Thymus (tissue), 11 donors: ENCODE data around the gene TBC1D7. TPM values are rescaled to one million over a fixed set of nuclear protein-coding genes. Genes with fewer than 3 reads are reported as not detected.
"Not testable (repeated sequence)": the region's sequence is repeated elsewhere in the genome, so short reads cannot be mapped to it uniquely, and the experiment has no call there.

Source experiments
- DNase-seq, 9 donors: peaks; one replicate each; pipeline ENCODE4 v3.0.0-alpha.2; 2013; ENCODE audit warnings: low spot score in 9 of 9, low read depth in 6 of 9, missing footprints in 1 of 9
- H3K27ac ChIP-seq, 2 donors: one replicate each; pipeline ENCODE4 v1.5.1; 2013; ENCODE audit warnings: control low read depth in 1 of 2, low read depth in 1 of 2, low read length in 1 of 2, mild to moderate bottlenecking in 1 of 2, moderate library complexity in 1 of 2
- H3K27me3 ChIP-seq, 2 donors: one replicate each; pipeline ENCODE4 v1.5.1; 2013; ENCODE audit warnings: low read length in 1 of 2; ENCODE audit not compliant: control insufficient read depth in 2 of 2, insufficient read depth in 1 of 2
- H3K36me3 ChIP-seq, 2 donors: one replicate each; pipeline ENCODE4 v1.5.1; 2013; ENCODE audit warnings: low read length in 1 of 2, mild to moderate bottlenecking in 1 of 2, moderate library complexity in 1 of 2; ENCODE audit not compliant: control insufficient read depth in 2 of 2, insufficient read depth in 2 of 2
- H3K4me1 ChIP-seq, 2 donors: one replicate each; pipeline ENCODE4 v1.5.1; 2013; ENCODE audit warnings: low read length in 2 of 2; ENCODE audit not compliant: control insufficient read depth in 2 of 2, insufficient read depth in 2 of 2
- H3K4me3 ChIP-seq, 2 donors: one replicate each; pipeline ENCODE4 v1.5.1; 2013; ENCODE audit warnings: low read length in 2 of 2, control low read depth in 1 of 2, mild to moderate bottlenecking in 1 of 2
- H3K9me3 ChIP-seq, 2 donors: one replicate each; pipeline ENCODE4 v1.5.1; 2013; ENCODE audit warnings: low read length in 1 of 2, mild to moderate bottlenecking in 1 of 2; ENCODE audit not compliant: control insufficient read depth in 2 of 2, insufficient read depth in 1 of 2
- WGBS: extraction: QIAGEN DNeasy Blood & Tissue Kit; methylation state at CpG from one replicate; pipeline ENCODE4 v1.1.7; 2013; 5-methylcytosine and 5-hydroxymethylcytosine counted together
- polyA plus RNA-seq: library from polyadenylated mRNA; stranded (reverse); fragments of 200-250 nt; gene quantifications from one replicate; pipeline ENCODE4 v1.2.3, GENCODE V29; 2013
- total RNA-seq: library from RNA; stranded (reverse); fragments of 120-200 nt; gene quantifications from one replicate; pipeline ENCODE4 v1.2.4, GENCODE V29; 2013
- donor health status: healthy.

The TBC1D7 gene
- total and polyA plus RNA-seq, 2 donors: 17.1 to 20.6 TPM

DNA sequence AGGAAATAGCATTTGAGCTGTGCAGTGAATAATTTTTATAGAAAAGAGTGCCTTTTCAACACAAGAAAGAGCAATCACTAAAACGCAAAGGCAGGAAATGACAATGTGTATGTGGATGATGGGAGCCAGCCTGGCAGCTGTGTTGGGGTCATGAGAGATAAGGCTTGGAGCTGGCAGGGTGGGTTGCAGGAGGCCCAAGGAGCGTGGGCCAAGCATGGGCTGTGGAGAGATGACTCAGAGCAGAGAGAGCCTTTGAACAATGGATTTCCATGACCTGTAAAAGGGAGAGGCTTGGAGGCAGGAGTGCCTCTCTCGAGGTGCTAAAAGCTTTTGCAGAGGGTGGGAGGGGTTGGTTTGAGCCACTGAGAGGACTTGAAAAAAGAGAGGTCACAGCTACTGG lies 6.6 kb upstream of the TBC1D7 start:
- no peaks in the 10 kb centered on the region for H3K9me3 ChIP-seq
- H3K4me3 ChIP-seq: no peak overlapping the region
- DNase-seq: no peak
- H3K4me1 ChIP-seq: peaks cover 0 to 9% of the 10 kb centered on the region in 2 donors
- H3K36me3 ChIP-seq: no peaks in the 10 kb centered on the region
- H3K27ac ChIP-seq: no peak overlapping the region
- no peaks in the 10 kb centered on the region for H3K27me3 ChIP-seq
- 36% methylated on average over 3 of the region's 3 CpGs for WGBS

DNA sequence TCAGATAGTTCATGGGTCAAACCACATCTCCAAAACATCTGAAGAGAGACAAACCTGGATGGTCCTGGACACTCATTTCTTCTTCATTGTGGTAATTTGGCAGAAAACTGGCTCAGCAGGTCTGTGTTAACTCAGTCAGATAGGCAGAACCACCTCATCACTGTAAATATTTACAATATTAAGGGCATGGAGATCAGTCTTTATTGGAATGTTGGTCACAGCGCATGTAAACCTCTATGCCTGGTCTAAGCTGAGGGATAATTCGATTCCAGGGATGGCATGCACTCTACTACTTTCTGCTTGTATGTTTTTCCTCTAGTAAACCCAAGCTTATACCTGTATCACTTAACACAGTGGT lies 4.0 kb upstream of the TBC1D7 start:
- no peak for DNase-seq
- no peaks in the 10 kb centered on the region for H3K9me3 ChIP-seq
- no peak overlapping the region for H3K4me3 ChIP-seq
- H3K27me3 ChIP-seq: no peaks in the 10 kb centered on the region
- 93% methylated on average over 2 of the region's 2 CpGs for WGBS
- H3K4me1 ChIP-seq: peaks cover 11 to 16% of the 10 kb centered on the region in 2 donors
- H3K36me3 ChIP-seq: no peaks in the 10 kb centered on the region
- no peak overlapping the region for H3K27ac ChIP-seq

- peaks cover 11 to 14% of the 10 kb centered on the region in 2 donors for H3K4me1 ChIP-seq
- DNase-seq: peak in 4 of 9 donors; percentile 16 to 66 (median 38)
- H3K9me3 ChIP-seq: no peaks in the 10 kb centered on the region
- H3K4me3 ChIP-seq: no peak overlapping the region
- 78% methylated on average over 13 of the region's 13 CpGs for WGBS
- no peak overlapping the region for H3K27ac ChIP-seq
- no peaks in the 10 kb centered on the region for H3K27me3 ChIP-seq
- H3K36me3 ChIP-seq: no peaks in the 10 kb centered on the region
Observed at GRCh38 chr6:13331516-13332348, 3.4 kb upstream of the TBC1D7 start.

DNA sequence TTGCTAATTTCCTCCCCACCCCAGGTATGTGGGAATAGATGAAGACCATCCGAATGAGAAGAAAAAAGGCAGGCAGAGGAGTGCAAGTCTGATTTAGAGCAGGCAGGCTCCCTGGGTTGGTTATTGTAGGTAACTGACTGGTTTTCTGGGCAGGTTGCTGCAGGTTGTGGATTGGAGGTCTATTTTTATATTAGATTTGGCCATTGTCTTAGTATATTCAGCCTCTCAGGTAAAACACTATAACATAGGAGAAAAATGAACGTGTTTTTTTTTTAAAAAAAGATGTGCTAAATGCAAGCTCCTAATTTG lies 492 bp upstream of the TBC1D7 start:
- H3K36me3 ChIP-seq: peaks cover 5 to 11% of the 10 kb centered on the region in 2 donors

DNA sequence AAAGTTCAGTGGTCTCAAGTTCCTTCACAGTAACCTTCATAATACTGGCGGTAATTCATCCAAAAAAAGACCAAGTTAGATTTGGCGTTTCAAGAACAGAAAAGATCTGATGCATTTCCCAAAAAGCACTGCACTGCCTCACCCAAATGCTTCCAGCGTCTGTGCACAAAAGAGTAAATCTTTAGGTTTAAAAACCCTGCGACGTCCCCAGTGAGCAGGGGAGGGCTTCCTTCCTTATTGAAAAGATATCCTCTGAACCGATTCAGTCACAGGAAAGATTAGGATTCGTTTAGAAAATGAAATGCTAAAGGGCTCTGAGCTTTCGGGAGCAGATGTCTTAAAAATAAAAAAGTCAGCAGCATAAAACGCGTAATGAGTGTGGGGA lies 654 bp downstream of the TBC1D7 start:
- under 1% methylated on average over 10 of the region's 10 CpGs for WGBS
- Histone ChIP-seq H3K4me1 (peaks cover 7 to 11% of the 10 kb centered on the region in 2 donors), H3K27ac (peak overlapping the region; percentile 88 to 96), H3K36me3 (peaks cover 11 to 14% of the 10 kb centered on the region in 2 donors), H3K9me3 (no peaks in the 10 kb centered on the region), H3K27me3 (no peaks in the 10 kb centered on the region), H3K4me3 (peak overlapping the region; percentile 84 to 99)
- DNase-seq: peak in 2 of 9 donors; percentile 17 to 19

More for the DNA sequence above, 492 bp upstream of the TBC1D7 start:
- WGBS: 1% methylated on average over 2 of the region's 2 CpGs
- Histone ChIP-seq H3K4me3 (peak overlapping the region; percentile 84 to 99), H3K27ac (peak overlapping the region; percentile 75 to 96), H3K4me1 (peaks cover 7 to 11% of the 10 kb centered on the region in 2 donors), H3K9me3 (no peaks in the 10 kb centered on the region), H3K27me3 (no peaks in the 10 kb centered on the region)
- no peak for DNase-seq

GRCh38 chr6:13326031-13326586 lies 2.2 kb downstream of the TBC1D7 start:
- H3K36me3 ChIP-seq: peaks cover 22 to 23% of the 10 kb centered on the region in 2 donors
- WGBS: 97% methylated on average over 3 of the region's 3 CpGs

DNA sequence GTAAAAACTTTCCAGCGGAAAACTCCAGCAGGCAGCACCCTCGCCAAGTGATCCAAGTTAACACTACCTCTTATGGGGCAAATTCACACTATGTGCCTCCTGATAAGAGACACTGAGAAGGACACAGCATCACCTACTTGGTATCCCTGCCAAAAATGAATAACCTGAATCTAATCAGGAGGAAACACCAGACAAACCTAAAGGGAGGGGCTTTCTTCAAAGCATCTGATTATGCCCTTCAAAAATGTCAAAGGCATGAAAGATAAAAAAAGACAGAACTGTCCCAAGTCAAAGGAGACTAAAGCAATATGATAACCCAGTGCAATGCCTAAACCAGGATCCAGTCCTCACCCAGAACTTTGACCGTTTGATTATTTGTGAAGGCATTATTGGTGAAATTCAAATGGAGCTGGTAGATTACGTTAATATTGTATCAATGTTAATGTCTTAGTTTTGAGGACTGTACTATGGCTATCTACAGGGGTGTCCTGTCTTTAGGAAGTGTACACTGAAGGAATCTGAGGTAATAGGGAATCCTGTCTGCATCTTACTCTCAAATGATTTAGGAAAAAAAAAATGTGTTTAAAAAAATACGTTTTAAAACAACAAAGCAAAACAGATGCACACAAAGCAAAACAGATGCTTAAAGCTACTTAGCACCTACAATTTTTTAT lies 8.3 kb downstream of the TBC1D7 start:
- Histone ChIP-seq H3K4me3 (no peak overlapping the region), H3K27ac (no peak overlapping the region), H3K27me3 (no peaks in the 10 kb centered on the region), H3K4me1 (no peaks in the 10 kb centered on the region), H3K9me3 (no peaks in the 10 kb centered on the region), H3K36me3 (peaks cover 52 to 74% of the 10 kb centered on the region in 2 donors)
- WGBS: 98% methylated on average over 5 of the region's 5 CpGs
- no peak for DNase-seq

More at GRCh38 chr6:13326031-13326586, 2.2 kb downstream of the TBC1D7 start:
- H3K9me3 ChIP-seq, DNase-seq, H3K27ac ChIP-seq, H3K27me3 ChIP-seq, H3K4me3 ChIP-seq: not testable (repeated sequence)
- H3K4me1 ChIP-seq: peaks cover 7 to 11% of the 10 kb centered on the region in 2 donors

GRCh38 chr6:13318821-13319220 lies 9.5 kb downstream of the TBC1D7 start:
- H3K4me1 ChIP-seq: no peaks in the 10 kb centered on the region
- no peaks in the 10 kb centered on the region for H3K9me3 ChIP-seq
- DNase-seq: no peak
- no peak overlapping the region for H3K27ac ChIP-seq
- H3K27me3 ChIP-seq: no peaks in the 10 kb centered on the region
- 98% methylated on average over 2 of the region's 2 CpGs for WGBS
- H3K4me3 ChIP-seq: no peak overlapping the region
- peaks cover 51 to 77% of the 10 kb centered on the region in 2 donors for H3K36me3 ChIP-seq

DNA sequence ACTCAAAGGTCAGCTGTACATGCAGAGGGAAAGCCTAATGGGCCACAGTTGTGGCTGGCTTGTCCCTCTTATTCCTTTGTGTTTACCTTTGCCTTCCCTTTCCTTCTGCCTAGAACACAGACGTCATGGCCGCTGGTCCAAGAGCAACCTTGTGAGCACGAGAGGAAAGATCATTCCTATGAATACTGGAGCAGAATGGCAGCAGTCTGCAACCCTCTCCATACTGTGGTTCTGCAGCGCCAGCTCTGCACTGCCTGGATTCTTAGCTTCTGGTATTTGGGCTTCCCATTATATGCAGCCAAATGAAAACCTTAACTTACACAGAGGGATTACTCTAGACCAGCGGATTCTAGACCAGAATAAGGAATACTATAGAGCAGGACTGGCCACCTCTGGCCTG lies 12.4 kb downstream of the TBC1D7 start:
- Histone ChIP-seq H3K36me3 (peaks cover 37 to 69% of the 10 kb centered on the region in 2 donors), H3K9me3 (no peaks in the 10 kb centered on the region), H3K27ac (no peak overlapping the region), H3K4me3 (no peak overlapping the region), H3K4me1 (no peaks in the 10 kb centered on the region), H3K27me3 (no peaks in the 10 kb centered on the region)
- DNase-seq: no peak
- over 99% methylated on average over 5 of the region's 5 CpGs for WGBS
